ENCODE data around the gene ELP4. TPM values are rescaled to one million over a fixed set of nuclear protein-coding genes. Genes with fewer than 3 reads are reported as not detected.

Gene ELP4
- total RNA-seq, 1 donor from 2014 or later: 8.6 TPM

DNA sequence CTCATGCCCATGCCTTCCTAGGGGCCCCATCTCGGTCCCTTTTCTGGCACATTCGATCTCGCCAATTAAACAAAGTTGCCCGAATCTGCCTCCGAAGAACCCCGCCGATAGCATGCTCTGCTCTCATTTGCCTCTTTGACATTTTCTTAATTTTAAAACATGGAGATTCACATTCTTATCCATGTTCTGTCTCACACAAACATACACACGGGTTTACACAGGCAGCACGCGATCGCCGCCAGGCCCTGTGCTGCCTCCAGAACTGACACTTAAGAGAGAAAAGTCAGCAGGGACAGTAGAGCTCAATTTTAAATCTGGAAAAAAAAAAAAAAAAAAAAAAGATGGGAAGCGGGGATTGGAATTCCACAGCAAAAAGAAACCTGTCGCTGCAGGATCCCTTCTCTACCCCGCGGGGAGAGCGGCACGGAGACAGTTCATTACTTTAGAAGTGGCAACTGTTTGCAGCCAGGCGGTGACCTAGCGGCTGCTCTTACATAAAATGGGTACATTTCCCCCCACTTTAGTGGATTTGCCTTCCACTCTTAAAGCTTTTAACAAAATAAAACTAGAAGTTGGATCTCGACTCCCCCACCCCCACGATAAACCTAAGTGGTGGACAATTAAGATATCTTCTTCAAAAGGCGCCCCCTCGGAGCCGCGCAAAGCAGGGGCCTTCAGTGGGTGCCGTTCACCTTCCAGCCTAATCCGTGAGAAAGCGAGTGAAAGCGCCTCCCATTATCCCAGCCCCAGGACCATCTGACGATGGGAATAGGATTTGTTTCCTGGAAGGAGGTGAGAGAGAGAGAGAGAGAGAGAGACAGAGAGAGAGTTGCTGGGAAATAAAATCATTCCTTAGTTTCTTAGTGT lies 287.9 kb downstream of the ELP4 start:
- Mint-ChIP-seq H3K9me3 (ENCODE audit: low read depth) (no peaks in the 10 kb centered on the region), H3K36me3 (ENCODE audit: low read depth) (peaks cover 4% of the 10 kb centered on the region), H3K27ac (ENCODE audit: unreplicated experiment) (no peak overlapping the region), H3K4me3 (ENCODE audit: unreplicated experiment) (peak overlapping the region; percentile 37), H3K4me1 (ENCODE audit: low read depth) (peaks cover 22% of the 10 kb centered on the region), H3K27me3 (ENCODE audit: low read depth) (peaks cover 63% of the 10 kb centered on the region)
- TF ChIP-seq, protein P1, sequence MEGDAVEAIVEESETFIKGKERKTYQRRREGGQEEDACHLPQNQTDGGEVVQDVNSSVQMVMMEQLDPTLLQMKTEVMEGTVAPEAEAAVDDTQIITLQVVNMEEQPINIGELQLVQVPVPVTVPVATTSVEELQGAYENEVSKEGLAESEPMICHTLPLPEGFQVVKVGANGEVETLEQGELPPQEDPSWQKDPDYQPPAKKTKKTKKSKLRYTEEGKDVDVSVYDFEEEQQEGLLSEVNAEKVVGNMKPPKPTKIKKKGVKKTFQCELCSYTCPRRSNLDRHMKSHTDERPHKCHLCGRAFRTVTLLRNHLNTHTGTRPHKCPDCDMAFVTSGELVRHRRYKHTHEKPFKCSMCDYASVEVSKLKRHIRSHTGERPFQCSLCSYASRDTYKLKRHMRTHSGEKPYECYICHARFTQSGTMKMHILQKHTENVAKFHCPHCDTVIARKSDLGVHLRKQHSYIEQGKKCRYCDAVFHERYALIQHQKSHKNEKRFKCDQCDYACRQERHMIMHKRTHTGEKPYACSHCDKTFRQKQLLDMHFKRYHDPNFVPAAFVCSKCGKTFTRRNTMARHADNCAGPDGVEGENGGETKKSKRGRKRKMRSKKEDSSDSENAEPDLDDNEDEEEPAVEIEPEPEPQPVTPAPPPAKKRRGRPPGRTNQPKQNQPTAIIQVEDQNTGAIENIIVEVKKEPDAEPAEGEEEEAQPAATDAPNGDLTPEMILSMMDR (IDR thresholded peaks at IDR 0.05): no peak
- DNase-seq (ENCODE audit: low spot score): no peak

DNA sequence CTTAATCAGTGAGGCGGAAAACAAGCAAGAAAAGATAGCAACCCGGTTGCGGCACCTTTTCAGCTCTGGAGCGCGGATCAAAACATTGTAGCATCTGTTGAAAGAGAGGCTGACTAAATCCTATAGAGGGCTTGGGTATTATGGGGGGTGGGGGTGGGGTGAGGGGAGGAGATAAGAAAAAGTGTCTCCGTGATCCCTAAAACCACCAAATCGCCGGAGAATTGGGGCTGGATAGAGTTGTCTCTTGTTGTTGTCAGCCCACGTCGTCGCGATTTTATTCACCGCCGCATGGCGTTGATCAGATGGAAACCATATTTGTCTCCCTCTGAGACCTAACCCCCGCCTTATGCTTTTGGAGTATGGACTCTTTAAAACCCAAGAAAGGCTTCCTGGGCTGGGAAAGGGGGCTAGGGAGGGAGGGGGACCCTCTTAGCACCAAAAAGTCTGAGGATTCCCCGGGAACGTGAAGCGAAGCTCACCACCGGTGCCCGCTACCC lies 288.5 kb downstream of the ELP4 start:
- Mint-ChIP-seq H3K27ac (ENCODE audit: unreplicated experiment) (no peak overlapping the region), H3K27me3 (ENCODE audit: low read depth) (peaks cover 70% of the 10 kb centered on the region), H3K36me3 (ENCODE audit: low read depth) (peaks cover 4% of the 10 kb centered on the region), H3K4me1 (ENCODE audit: low read depth) (peaks cover 22% of the 10 kb centered on the region), H3K9me3 (ENCODE audit: low read depth) (no peaks in the 10 kb centered on the region), H3K4me3 (ENCODE audit: unreplicated experiment) (peak overlapping the region; percentile 37)
- DNase-seq (ENCODE audit: low spot score): no peak
- TF ChIP-seq, protein P1 (IDR thresholded peaks at IDR 0.05): no peak

DNA sequence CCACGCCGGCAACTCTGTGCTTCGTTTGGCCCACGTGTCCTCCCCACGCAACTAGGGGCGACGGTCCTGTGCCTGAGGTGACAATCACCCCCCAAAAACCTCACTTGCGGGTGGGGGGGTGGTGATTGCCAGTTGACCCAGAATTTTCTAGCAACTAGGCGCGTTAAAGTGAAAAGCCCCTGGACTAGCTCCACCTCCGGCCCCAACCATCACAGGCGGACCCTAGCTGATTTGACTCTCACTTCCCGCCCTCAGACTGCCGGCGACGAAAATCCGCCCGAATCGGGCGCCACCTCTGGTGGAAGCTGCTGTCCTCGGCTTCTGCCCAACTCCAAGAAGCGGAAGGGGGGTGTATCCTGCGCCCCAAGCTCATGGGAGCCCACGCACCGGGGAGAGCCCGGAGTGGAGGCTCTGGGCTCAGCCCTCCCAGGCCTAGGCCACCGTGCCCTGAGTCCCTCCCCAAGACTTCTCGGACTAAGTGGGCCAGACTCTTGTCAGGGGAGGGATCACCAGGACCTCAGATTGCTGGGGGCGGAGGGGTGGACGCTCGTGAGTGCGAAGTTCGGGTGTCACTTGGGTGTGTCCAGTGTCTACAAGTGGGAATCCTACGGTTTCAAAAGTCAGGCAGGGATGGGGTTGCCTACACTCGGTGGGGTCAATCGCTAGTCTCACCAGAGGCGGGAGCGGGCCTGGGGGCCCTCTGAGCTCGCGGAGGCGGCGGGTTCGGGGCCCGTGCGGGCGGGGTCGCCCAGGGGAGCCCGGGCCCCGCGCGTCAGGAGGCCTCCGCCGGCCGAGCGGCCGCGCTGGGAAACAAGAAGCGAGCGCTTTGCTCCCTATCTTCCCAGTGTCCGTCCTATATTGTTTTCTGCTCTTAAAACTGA lies 289.2 kb downstream of the ELP4 start:
- H3K36me3 Mint-ChIP-seq (ENCODE audit: low read depth): peaks cover 4% of the 10 kb centered on the region
- no peak for DNase-seq (ENCODE audit: low spot score)
- peak overlapping the region; percentile 28 for H3K4me3 Mint-ChIP-seq (ENCODE audit: unreplicated experiment)
- no peaks in the 10 kb centered on the region for H3K9me3 Mint-ChIP-seq (ENCODE audit: low read depth)
- peaks cover 76% of the 10 kb centered on the region for H3K27me3 Mint-ChIP-seq (ENCODE audit: low read depth)
- TF ChIP-seq, protein P1 (IDR thresholded peaks at IDR 0.05): peak; percentile 68
- no peak overlapping the region for H3K27ac Mint-ChIP-seq (ENCODE audit: unreplicated experiment)
- H3K4me1 Mint-ChIP-seq (ENCODE audit: low read depth): peaks cover 22% of the 10 kb centered on the region

DNA sequence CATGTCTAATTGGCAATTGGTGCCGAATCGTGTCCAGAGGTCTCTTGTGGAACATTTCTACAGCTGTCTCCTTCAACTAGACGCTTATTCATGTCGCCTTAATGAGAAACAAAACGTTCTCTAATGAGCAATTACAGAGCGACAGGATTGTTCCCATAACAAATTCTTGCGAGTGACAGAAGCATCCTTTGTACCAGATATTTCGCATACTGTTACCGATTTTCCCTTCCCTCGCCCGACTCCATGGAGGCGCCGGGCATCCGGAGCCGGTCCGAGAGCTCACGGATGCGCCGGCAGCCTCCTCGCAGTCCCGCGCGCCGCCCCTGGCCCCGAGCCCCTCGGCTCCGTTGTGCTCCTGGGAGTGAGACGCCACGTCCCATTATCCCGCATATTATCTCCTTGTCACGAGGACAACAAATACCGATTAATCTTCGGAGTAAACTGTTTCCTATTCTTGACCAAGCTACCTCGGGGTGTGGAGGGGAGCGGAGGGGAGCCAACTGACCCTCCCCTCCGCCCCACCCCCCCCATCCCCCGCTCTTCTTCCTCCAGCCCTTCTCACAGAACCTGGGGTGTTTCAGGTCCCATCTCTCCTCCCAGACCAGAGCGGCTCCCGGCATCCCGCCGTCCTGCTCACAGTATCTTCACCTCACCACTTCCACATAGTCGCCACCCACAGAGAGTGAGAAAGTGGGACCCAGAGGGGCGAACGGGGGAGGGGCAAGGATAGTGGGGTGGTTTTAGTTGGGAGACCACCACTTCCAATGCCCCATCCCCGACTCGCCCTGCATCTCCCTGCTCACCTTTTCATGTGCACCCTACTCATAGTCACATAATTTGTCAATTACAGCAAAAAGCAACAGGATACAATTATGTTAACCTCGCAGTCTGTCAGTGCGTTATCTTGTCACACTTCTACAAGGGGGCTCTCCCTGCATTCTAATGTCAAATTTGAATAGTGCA lies 290.1 kb downstream of the ELP4 start:
- H3K36me3 Mint-ChIP-seq (ENCODE audit: low read depth): peaks cover 4% of the 10 kb centered on the region
- TF ChIP-seq, protein P1 (IDR thresholded peaks at IDR 0.05): no peak
- DNase-seq (ENCODE audit: low spot score): no peak
- no peak overlapping the region for H3K27ac Mint-ChIP-seq (ENCODE audit: unreplicated experiment)
- H3K27me3 Mint-ChIP-seq (ENCODE audit: low read depth): peaks cover 79% of the 10 kb centered on the region
- H3K9me3 Mint-ChIP-seq (ENCODE audit: low read depth): no peaks in the 10 kb centered on the region
- peaks cover 30% of the 10 kb centered on the region for H3K4me1 Mint-ChIP-seq (ENCODE audit: low read depth)
- H3K4me3 Mint-ChIP-seq (ENCODE audit: unreplicated experiment): peak overlapping the region; percentile 42
